Vagina (tissue), 2 donors: Measurements from ENCODE around the gene SETDB1. TPM values are rescaled to one million over a fixed set of nuclear protein-coding genes. Genes with fewer than 3 reads are reported as not detected.

Experiments
- DNase-seq, 2 donors: peaks; one replicate each; pipeline ENCODE4 v3.0.0-alpha.2; 2017; ENCODE audit errors: extremely low spot score in 2 of 2
- H3K27ac ChIP-seq: fragments of 200-600 bp; sonication (generic); one replicate; pipeline ENCODE4 v1.5.1; 2019
- H3K27me3 ChIP-seq: fragments of 200-600 bp; sonication (generic); one replicate; pipeline ENCODE4 v1.5.1; 2019
- H3K36me3 ChIP-seq, 2 donors: fragments of 200-600 bp; sonication (generic); one replicate each; pipeline ENCODE4 v1.5.1; 2017 to 2019
- H3K4me1 ChIP-seq: fragments of 200-600 bp; sonication (generic); one replicate; pipeline ENCODE4 v1.5.1; 2019
- H3K4me3 ChIP-seq, 2 donors: fragments of 200-600 bp; sonication (generic); 1 replicate in 1 of 2; 2 replicates in 1 of 2; pipeline ENCODE4 v1.5.1; 2016 to 2019
- H3K9me3 ChIP-seq: fragments of 200-600 bp; sonication (generic); one replicate; pipeline ENCODE4 v1.5.1; 2019
- POLR2A ChIP-seq, 2 donors: fragments of 450-650 bp; IDR thresholded peaks; one replicate each; pipeline ENCODE4 v1.6.1; 2017; ENCODE audit warnings: antibody characterized with exemption in 2 of 2, mild to moderate bottlenecking in 2 of 2, moderate library complexity in 2 of 2
- POLR2AphosphoS5 ChIP-seq, 2 donors: sonication (generic); formaldehyde crosslinking; IDR thresholded peaks; one replicate each; pipeline ENCODE4 v1.9.0; 2017; ENCODE audit warnings: antibody characterized with exemption in 2 of 2, mild to moderate bottlenecking in 2 of 2, low read depth in 1 of 2; ENCODE audit not compliant: insufficient read depth in 1 of 2
- intact Hi-C: fragments of 100-400 bp; cut with DNase I; formaldehyde crosslinking; loops from one replicate; pipeline ENCODE4 v1.15.1; 2023
- total RNA-seq: library from RNA; depleted of rRNA; stranded (reverse); fragments of >200 nt; gene quantifications from one replicate; pipeline ENCODE4 v1.2.3, GENCODE V29; 2016
- TF ChIP-seq, protein P1 (sequence below), 3 experiments: fragments of 450-650 bp in 2 of 3; fragments of 200-600 bp in 1 of 3; sonication (generic) in 1 of 3; IDR thresholded peaks; one replicate each; pipeline ENCODE4 v1.5.1; 2017 to 2019; ENCODE audit warnings: antibody characterized with exemption in 3 of 3, mild to moderate bottlenecking in 2 of 3, moderate library complexity in 2 of 3

SETDB1 gene
- total RNA-seq, 1 donor from 2014 or later = 51.1 TPM

DNA sequence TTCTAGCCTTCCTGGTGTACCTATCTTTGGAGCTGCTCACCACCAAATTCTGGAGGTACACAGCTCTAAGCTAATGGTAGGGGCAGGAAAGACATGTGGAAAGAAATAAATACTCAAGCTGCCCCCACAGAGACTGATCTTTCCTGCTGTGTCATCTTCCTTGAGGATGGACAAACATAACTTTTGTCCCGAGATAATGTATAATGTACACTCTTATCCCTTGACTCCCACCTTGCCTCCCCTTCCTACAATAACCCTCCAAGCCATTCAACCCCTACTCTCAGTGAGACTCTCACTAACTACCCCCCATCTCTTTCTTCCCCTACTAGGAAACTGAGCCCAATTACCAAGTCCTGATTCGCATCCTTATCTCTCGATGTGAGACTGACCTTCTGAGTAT lies 68.1 kb downstream of the SETDB1 start:
- H3K27me3 ChIP-seq = no peaks in the 10 kb centered on the region
- peak overlapping the region; percentile 78 for H3K27ac ChIP-seq
- H3K36me3 ChIP-seq = peaks cover 0 to 26% of the 10 kb centered on the region in 2 donors
- H3K4me1 ChIP-seq = peaks cover 13% of the 10 kb centered on the region
- no peaks in the 10 kb centered on the region for H3K9me3 ChIP-seq
- TF ChIP-seq, protein P1, sequence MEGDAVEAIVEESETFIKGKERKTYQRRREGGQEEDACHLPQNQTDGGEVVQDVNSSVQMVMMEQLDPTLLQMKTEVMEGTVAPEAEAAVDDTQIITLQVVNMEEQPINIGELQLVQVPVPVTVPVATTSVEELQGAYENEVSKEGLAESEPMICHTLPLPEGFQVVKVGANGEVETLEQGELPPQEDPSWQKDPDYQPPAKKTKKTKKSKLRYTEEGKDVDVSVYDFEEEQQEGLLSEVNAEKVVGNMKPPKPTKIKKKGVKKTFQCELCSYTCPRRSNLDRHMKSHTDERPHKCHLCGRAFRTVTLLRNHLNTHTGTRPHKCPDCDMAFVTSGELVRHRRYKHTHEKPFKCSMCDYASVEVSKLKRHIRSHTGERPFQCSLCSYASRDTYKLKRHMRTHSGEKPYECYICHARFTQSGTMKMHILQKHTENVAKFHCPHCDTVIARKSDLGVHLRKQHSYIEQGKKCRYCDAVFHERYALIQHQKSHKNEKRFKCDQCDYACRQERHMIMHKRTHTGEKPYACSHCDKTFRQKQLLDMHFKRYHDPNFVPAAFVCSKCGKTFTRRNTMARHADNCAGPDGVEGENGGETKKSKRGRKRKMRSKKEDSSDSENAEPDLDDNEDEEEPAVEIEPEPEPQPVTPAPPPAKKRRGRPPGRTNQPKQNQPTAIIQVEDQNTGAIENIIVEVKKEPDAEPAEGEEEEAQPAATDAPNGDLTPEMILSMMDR (IDR thresholded peaks at IDR 0.05) = no peak
- TF ChIP-seq POLR2AphosphoS5 (IDR thresholded peaks at IDR 0.05; ENCODE audit: insufficient read depth in 1 of 2, low read depth in 1 of 2) (no peak), POLR2A (IDR thresholded peaks at IDR 0.05) (no peak)
- no peak for DNase-seq
- intact Hi-C loops = no loop called here
- H3K4me3 ChIP-seq = no peak overlapping the region

DNA sequence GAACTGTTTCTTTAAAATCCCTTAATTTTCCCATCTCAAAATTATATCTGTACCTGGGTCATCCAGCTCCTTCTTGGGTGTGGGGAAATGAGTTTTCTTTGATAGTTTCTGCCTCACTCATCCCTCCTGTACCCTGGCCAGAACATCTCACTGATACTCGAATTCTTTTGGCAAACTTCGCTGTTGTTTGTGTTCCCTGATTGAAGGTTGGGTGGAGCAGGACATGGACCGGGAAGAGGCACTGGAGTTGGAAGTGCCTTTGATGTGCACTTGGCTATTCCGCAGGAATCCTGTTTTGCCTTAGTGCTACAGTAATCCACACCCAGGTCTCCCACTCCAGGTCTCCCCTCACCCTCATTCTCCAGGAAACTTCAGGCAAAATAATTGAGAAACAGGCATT lies 69.3 kb downstream of the SETDB1 start:
- Histone ChIP-seq H3K27me3 (no peaks in the 10 kb centered on the region), H3K9me3 (no peaks in the 10 kb centered on the region), H3K36me3 (peaks cover 0 to 28% of the 10 kb centered on the region in 2 donors), H3K4me3 (peak overlapping the region in 1 of 2 donors; percentile 2), H3K4me1 (peaks cover 13% of the 10 kb centered on the region), H3K27ac (peak overlapping the region; percentile 78)
- TF ChIP-seq POLR2AphosphoS5 (IDR thresholded peaks at IDR 0.05; ENCODE audit: insufficient read depth in 1 of 2, low read depth in 1 of 2) = no peak
- TF ChIP-seq, protein P1 (IDR thresholded peaks at IDR 0.05) = no peak
- TF ChIP-seq POLR2A (IDR thresholded peaks at IDR 0.05) = no peak
- intact Hi-C loops = no loop called here
- DNase-seq = no peak

DNA sequence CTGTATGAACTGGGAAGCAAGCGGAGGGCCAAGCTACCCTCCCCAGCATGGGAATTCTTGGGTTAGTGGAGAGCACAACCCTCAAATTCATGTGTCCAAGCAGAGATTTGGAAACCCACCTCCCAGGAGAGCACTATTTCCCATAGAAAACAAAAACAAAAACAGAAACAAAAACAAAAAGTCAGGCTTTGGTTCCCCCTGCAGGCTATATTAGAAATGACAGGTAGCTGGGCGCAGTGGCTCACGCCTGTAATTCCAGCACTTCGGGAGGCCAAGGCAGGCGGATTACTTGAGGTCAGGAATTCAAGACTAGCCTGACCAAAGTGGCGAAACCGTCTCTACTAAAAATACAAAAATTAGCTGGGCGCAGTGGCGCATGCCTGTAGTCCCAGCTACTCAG lies 69.7 kb downstream of the SETDB1 start:
- intact Hi-C loops = no loop called here
- TF ChIP-seq POLR2AphosphoS5 (IDR thresholded peaks at IDR 0.05; ENCODE audit: insufficient read depth in 1 of 2, low read depth in 1 of 2) (peak in 1 of 2 donors; percentile 32), POLR2A (IDR thresholded peaks at IDR 0.05) (no peak)
- TF ChIP-seq, protein P1 (IDR thresholded peaks at IDR 0.05) = peak; percentile 61 to 72 (median 65)
- no peak for DNase-seq
- Histone ChIP-seq H3K27me3 (no peaks in the 10 kb centered on the region), H3K4me3 (peak overlapping the region in 1 of 2 donors; percentile 2), H3K4me1 (peaks cover 13% of the 10 kb centered on the region), H3K27ac (peak overlapping the region; percentile 78), H3K9me3 (no peaks in the 10 kb centered on the region), H3K36me3 (peaks cover 0 to 32% of the 10 kb centered on the region in 2 donors)

DNA sequence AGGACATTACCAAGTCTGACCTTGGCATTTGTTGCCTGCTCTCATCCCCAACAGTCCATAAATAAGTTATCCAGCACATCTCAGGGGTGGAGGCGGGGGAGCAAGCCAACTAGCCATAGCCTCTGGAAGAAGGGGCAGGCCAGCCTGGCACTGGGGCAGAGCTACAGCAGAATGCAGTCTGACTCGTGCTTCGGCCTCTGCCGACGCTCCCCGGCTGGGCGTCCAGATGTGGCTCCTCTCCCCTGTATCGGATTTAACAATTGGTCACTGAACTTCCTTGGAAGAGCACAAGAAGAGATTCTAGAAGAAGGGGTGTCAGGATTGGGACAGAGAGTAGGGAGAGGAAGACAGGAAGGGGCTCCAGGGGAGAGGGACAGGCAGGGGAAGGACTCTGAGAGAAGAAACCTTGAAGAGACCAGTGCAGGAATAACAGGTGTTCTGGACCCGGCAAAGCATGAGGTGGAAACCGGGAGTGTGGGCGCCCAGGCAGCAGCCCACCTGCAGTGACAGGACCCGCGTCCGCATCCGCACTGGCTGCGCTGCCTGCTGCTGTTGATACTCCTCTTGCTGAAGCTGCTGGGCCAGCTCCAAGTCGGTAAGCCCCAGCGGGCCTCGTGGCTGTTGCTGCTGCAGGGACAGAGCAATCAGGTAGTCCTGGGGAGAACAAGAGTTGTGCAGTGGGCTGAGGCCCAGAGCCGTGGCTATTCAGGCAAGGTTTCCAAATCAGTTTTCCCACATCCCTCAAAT lies 71.1 kb downstream of the SETDB1 start:
- Histone ChIP-seq H3K27me3 (no peaks in the 10 kb centered on the region), H3K27ac (no peak overlapping the region), H3K4me3 (no peak overlapping the region), H3K4me1 (peaks cover 17% of the 10 kb centered on the region), H3K36me3 (peaks cover 0 to 43% of the 10 kb centered on the region in 2 donors), H3K9me3 (no peaks in the 10 kb centered on the region)
- intact Hi-C loops = no loop called here
- DNase-seq = no peak
- TF ChIP-seq POLR2A (IDR thresholded peaks at IDR 0.05) (no peak), POLR2AphosphoS5 (IDR thresholded peaks at IDR 0.05; ENCODE audit: insufficient read depth in 1 of 2, low read depth in 1 of 2) (no peak)
- TF ChIP-seq, protein P1 (IDR thresholded peaks at IDR 0.05) = no peak

DNA sequence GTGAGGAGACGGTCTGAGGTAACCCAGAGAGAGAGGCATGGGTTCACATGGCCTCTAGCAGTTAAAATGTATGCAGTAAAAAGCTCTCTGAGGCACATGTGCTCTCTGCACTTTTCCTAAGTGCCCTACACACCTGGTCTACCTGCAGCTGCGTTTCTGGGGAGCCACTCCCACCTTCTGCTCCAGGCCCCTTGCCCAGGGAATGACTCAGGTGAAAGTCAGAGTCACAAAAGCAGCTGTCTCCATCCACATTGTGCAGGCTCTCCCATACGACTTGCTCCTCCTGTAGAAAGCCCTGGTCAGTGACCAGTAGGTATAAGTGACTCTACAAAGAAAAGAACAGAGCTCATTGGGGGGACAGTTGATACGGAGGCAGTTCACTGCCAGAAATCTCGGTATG lies 71.8 kb downstream of the SETDB1 start:
- Histone ChIP-seq H3K27ac (no peak overlapping the region), H3K27me3 (no peaks in the 10 kb centered on the region), H3K36me3 (peaks cover 0 to 43% of the 10 kb centered on the region in 2 donors), H3K4me3 (no peak overlapping the region), H3K4me1 (peaks cover 23% of the 10 kb centered on the region), H3K9me3 (no peaks in the 10 kb centered on the region)
- intact Hi-C loops = no loop called here
- DNase-seq = no peak
- TF ChIP-seq POLR2AphosphoS5 (IDR thresholded peaks at IDR 0.05; ENCODE audit: insufficient read depth in 1 of 2, low read depth in 1 of 2) (no peak), POLR2A (IDR thresholded peaks at IDR 0.05) (no peak)
- TF ChIP-seq, protein P1 (IDR thresholded peaks at IDR 0.05) = no peak
